GM21360 (cell line): ENCODE data around the gene CORO1C.
"Not testable (repeated sequence)": the region's sequence is repeated elsewhere in the genome, so short reads cannot be mapped to it uniquely, and the experiment has no call there.

Experiments used
- ATAC-seq: cut with Tn5 transposase; IDR thresholded peaks from one replicate; pipeline ENCODE4 v1.9.1; 2021; ENCODE audit warnings: mild to moderate bottlenecking, moderate library complexity; ENCODE audit not compliant: unreplicated experiment

The CORO1C gene

DNA sequence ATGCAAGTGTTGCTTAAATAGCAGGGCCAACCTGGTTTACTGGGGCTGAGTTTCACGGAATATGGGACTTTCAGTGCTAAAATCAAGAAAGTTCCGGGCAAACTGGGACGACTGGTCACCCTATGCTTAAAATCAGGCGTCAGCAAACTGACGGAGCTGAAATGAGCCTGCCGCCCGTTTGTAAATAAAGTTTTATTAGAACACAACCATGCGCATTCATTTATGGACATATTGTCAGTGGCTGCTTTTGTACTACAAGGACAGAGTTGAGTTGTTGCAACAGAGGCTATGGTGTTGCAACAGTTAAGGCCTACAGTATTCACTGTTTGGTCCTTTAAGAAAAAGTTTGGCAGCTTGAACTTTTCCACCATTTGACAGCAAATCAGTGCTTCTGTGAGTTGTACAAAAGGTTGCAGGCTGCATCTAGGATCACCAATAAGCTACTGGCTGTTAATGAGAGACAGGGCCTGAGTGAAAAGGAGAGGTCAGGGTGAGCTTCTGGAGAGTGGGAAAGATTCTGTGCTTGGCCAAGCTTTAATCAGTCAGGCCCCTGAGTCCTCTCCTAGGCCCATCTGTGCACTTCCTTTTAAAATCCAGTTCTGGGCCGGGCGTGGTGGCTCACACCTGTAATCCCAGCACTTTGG lies 111.0 kb downstream of the CORO1C start:
- no peak for ATAC-seq

DNA sequence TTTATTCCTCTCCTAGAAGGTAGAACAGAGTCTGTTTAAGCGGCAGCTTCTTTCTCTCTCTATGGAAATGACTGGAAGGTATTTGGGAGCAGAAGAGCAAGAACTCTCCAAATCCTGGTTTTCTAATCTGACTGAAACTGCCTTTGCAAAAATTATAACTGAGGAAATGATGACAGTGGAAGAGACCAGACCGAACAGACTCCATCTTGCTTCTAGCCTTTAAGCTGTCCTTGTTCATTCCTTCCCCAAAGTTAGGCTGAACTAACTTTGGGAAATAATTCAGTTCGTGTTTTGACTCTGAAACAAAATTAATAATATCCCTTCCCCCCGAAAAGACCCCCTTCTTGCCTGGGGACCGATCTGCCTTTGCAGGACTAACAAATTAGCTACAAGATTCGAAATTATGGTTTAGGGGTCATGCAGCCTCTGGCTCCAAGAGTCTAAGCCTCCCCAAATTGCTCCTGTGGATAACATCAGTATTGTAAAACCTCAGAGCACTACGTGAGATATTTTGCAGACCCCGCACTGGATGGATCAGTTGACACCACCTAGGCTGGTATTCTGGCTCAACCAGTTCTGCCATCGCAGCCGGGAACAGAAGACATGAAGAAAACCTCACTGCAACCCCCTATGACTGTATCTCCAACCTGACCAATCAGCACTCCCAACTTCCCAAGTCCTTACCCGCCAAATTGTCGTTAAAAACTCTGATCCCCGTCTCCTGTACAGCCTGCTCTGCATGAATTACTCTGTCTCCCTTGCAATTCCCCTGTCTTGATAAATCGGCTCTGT lies 111.8 kb downstream of the CORO1C start:
- ATAC-seq, result no peak

DNA sequence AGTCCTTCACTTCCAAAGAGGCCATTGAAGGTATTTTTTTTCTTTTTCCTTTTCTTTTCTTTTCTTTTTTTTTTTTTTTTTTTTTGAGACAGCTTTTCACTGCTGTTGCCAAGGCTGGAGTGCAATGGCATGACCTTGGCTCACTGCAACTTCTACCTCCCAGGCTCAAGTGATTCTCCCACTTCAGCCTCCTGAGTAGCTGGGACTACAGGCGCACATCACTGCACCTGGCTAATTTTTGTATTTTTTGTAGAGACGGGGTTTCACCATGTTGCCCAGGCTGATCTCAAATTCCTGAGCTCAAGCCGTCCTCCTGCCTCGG lies 112.4 kb downstream of the CORO1C start:
- ATAC-seq, result not testable (repeated sequence)

DNA sequence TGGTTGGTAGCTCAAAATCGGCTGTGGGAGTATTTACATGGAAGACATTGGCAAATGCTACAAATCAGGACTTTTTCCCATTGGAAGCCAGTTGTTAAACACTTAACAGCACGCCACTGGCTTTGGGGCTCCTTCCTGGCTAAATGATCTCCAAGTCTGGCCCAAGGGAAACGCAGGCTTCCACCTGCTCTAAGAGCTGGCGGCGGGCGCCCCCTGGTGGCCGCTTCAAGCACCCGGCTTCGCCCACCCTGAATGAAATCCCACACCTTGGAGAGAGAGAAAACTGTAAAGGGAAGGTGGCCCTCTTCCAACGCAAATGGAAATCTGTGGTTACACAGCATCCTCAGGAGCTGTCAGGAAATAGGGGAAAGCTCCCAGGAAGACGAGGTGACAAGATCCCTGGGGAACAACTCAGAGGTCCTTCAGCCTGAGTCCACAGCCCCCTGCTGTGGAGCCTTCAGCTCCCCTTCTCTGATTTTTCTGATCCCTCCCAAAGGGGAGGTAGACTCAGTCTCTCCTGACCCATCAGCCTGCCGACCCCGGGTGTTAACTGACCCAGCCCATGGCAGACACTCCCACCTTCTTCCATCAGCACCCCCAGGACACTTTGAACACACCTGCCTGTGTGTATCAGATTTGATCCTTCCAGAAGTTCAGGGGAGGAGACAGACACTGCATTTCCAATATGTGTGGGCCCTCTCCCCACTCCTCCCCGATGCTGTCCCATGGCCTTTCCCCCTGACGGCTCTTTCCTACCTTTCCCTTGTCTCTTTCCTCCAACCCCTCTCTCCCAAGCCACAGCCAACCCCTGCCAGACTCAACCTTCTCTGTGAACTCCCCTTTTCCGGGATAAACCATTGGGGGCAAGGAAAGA lies 113.0 kb downstream of the CORO1C start:
- ATAC-seq, result peak; percentile 49

DNA sequence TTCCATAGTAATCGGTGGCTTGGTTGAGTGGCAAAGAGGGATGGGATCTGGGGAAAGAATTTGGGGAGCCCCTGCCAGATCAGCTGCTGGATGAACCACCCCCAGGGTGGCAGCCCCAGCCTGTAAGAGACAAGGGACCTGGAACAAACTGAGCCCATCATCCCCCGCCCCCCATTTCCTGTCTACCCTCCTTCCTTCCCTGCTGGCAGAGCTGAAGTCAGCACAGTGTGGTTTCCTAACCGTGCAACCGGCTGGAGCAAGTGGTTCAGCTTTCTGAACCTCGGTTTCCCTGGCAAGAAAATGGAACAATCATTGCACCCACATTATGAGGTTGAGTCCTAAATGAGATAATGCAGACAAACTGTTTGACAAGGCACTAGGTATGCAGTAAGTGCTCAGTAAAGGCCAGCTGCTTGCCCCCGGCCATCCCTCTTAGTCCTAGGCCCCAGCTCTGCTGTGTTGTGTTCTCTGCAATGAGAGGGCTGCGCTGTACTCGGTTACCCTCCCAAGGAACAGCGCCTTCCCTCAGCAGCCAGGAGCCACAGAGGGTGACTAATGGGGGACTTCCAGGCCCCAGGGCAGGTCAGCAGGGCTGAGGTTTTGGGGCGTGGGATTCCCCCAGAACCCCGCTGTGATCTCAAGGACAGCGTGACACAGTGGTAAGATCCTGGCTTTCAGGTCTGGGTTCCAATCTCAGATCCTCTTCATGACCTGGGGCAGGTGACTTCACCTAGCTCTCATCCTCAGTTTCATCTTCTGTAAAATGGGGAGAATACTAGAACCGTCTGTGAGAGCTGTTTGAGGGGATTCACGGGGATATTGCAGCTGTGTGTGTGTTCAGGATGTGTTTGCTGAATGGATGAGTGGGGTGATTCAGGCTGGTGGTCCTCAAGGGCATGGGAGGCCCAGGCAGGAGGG lies 114.1 kb downstream of the CORO1C start:
- ATAC-seq, result peak; percentile 83

DNA sequence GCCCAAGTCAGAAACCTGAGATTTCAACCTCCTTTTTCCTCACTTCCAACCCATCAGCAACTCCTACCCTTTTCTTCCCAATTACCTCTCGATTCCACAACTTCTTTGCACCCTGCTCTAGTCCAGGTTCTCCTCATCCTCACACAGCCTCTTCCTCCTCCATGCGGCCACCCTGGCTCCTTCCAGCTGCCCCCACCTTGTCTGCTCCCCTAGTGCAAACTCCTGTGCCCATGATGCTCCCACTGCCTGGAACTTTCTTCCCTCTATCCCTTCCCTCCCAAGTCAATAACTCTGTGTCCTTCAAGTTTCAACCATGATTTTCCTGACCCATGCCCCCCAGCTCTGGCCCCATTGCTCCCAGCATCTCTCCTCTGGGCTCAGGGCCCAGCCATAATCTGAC lies 115.0 kb downstream of the CORO1C start:
- no peak for ATAC-seq

DNA sequence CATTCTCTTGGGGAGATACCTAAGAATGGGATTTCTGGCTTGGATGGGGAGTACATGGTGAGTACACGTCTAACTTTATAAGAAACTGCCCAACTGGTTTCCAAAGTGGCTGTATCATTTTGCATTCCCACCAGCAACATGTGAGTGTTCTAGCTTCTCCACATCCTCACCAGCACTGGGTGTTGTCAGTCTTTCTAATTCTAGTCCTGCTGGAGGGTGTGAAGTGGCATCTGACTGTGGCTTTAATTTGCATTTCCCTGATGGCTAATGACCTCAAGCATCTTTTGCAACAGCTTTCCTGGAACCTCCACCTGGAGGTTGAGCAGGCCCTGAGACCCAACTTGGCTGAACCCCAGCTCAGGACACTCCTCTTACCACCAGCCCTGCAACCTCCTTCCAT lies 115.4 kb downstream of the CORO1C start:
- no peak for ATAC-seq

DNA sequence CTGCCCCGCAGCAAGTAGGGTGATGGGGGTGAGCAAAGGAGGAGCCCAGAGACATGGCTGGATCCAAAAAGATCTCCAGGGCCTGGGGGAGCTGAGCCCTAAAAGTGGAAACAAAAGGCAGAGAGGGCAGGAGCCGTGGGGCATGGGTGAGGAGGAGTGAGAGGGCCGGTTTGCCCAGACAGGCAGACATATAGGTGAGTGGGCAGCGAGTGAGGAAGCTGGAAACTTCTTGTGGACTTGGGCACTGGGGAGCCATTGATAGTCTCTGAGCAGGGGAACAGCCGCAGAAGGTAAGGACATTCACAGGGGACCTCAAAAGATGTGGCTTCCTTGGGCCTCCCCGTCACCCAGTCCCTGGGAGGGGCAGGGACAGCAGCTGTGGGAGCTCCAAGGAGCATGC lies 116.7 kb downstream of the CORO1C start:
- no peak for ATAC-seq

DNA sequence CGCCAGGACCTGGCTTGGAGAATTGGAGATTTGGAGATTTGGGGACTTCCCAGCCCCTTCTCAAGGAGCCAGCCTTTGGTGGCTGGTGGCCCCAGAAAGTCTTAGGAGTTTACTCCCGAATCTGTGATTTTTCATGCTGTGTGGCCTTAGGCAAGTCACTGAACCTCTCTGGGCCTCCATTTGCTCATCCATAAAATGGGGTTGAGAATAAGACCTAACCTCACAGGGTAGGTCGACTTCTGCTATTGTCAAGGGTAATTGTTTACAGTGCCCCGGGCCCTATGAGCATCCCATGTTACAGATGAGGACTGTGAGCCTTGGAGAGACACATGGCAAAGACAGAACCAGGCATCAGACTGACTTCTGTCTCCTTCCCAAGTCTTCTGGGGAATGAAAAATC lies 117.3 kb downstream of the CORO1C start:
- no peak for ATAC-seq

DNA sequence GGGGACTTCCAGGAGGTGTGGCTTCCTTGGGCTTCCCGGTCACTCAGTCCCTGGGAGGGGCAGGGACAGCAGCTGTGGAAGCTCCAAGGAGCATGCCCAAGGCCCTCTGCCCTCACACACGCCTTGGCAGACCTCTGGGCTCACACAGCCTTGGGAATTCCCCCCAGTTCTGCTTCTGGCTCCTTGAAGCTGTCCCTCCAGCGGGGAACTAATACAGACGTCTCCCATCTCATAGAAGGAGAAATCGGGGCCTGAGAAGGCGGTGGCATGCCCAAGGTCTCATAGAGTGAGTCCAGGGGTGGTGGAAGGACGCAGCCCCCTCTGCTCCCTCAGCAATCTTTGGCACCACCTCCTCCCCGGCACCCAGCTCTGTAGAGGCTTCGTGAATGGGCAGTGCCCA lies 117.8 kb downstream of the CORO1C start:
- ATAC-seq, result no peak

DNA sequence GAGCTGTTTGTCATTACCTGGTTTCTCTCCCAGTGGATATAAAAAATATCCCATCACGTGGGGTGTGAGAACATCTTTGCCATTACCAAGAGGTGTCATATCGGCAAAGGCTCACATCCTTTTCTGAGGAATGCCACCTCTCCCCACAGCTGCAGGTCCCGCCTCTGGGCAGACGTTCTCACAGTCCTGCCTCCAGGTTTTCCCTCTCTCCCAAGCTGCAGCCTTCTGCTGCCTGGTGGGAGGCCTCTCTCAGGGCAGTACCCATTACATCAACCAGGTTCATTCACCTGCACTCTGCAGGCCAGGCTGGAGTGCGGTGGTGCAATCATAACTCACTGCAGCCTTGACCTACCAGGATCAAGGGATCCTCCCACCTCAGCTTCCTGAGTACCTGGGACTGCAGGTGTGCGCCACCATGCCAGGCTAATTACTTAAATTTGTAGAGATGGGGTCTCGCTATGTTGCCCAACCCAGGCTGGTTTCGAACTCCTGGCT lies 118.5 kb downstream of the CORO1C start:
- no peak for ATAC-seq

DNA sequence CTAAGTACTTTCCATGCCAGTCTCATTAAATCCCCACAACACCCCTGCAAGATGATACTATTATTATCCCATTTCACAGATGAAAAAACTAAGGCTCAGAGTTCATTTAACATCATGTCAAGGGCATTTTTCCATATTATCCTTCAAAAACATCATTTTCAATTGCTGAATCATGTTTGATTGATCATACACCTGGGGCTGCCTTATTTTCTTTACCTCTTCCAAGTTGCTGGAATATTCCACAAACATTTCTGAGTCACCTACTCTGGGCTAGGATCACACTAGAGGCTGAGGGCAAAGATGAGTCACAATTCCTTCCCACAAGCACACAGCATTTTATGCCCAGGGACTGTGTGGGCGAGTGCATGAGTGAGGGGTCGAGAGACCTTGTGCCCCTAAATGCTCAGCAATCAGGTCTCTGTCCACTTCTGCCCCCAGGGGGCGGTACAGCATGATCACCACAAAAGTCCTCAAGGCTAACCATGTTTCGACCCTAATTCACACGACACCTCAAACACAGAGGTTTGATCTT lies 119.4 kb downstream of the CORO1C start:
- ATAC-seq, result no peak

DNA sequence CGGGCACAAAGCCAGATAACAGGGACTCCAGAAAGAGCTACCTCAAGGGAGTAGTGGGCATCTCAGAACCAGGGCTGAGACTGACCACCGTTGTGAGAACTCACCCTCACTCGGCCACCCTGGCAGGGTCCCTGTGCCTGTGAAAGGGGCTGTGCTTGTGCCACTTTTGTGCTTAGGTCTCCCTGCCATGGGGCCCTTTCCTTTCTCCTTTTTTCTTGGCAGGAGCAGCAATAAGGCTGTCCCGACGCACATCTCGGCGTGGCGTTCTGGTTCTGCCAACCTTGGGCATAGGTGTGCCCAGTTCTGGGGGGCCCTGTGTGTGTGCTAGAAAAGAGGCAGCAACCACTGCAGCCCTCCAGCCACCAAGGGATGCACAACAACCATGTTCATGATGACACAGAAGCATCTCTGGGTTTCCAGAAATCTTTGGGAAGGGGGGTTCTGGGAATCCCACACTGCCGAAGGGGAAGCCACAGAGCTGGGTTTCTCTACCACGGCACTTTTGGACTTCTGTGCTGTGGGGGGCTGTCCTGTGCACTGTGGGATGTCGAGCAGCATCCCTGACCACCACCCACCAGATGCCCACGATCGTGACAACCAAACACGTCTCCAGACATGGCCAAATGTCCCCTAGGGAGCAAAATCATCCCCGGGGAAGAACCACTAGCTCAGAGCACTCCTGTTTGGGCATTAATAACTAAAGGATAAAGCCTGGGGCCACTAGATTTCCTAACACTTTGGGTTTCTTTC lies 120.3 kb downstream of the CORO1C start:
- ATAC-seq, result no peak

DNA sequence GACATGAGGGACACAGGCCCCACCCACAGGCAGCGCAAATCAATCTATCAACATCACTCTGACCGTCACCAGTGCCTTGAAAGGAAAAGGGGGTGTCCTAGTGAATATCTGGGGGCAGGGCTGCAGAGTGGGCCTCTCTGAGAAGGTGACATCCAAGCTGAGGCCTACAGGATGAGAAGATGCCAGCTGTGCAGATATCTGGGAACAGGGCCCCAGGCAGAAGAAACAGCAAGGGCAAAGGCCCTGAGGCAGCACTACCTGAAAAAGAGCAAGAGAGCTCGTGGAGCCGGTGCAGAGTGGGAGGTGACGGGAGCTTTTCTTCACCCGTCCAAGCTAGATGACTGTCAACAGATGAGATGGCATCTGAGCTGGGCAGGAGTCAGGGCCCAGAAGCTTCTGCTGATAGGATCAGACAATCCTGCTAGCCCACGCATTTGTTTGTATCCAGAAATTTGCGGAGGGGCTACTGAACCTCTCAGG lies 120.9 kb downstream of the CORO1C start:
- ATAC-seq, result no peak

DNA sequence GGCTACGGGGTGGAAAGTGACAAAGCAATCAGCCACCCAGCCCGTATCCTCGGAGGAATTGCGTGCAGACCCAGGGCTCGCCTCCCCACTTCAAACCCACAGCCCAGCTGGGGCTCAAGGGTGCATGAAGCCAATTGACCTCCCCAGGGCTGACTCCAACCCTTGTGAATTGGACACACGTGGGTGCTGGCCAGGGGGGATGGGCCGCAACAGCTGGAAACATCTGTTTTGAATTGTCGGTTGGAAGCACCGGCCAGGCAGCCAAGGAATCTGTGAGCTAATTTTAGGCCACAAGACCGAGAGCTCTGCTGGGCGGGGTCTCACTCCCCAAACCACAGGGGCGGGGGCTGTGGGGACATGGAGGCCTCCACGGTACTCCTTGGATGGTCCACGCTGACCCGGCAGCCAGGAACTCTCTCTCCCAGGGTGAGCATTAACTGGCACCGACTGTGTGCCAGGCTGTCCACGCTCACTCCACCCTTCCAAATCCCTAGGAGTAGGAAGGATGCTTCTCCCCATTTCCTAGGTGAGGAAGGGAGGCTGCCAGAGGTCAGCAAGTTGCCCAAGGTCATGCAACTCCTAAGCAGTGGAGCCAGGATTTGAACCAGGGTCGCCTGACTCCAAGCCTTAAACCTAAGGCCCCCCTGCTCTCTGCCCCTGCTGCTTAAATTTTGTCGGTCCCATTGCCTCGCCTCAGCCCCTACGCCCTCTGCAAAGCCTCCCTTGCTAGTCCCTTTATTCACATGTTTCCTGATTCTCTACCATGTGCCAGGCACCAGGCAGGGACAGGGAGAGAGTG lies 121.6 kb downstream of the CORO1C start:
- ATAC-seq, result no peak

DNA sequence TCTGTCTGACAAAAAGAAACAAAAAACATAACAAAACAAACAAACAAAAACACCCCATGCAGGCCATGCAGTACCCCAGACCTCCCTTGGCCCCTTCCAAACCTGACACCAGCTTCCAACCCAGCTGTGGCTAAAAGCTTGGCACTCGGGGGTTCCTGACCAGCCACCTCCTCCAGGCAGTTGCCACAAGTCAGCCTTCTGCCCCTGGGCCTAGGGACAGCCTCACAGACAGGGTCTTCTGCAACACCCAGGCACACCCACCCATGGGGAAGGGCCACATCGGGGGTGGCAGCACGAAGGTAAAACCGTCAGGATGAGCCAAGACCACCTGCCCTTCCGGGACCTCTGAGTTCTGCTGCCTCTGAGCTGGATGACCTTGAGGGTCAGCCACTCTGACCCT lies 122.7 kb downstream of the CORO1C start:
- ATAC-seq, result no peak

DNA sequence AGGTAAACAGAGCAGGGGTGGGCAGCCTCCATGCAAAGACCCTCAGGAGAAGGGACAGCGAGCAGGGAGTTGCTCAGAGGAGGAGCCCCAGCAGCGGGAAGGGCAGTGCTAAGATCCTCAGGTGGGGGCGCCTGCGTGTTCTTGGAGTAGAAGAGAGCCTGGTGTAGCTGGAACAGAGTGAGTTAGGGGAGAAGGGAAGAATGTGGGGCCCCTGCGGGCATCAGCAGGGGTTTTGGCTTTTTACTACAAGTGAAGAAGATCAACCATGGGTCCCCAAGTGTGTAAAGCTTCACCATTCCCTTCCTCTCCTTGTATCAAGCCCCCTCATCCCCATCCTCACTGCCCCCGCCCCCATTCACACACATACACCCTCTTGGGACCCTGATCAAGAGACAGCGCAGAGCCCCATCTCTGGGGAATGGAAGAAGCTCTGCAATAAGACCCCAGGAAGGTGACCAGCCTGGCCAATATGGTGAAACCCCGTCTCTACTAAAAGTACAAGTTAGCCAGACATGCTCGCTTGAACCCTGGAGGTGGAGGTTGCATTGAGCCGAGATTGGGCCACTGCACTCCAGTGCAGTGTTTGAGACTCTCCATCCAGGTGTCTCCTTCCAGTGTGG lies 123.2 kb downstream of the CORO1C start:
- ATAC-seq, result no peak

DNA sequence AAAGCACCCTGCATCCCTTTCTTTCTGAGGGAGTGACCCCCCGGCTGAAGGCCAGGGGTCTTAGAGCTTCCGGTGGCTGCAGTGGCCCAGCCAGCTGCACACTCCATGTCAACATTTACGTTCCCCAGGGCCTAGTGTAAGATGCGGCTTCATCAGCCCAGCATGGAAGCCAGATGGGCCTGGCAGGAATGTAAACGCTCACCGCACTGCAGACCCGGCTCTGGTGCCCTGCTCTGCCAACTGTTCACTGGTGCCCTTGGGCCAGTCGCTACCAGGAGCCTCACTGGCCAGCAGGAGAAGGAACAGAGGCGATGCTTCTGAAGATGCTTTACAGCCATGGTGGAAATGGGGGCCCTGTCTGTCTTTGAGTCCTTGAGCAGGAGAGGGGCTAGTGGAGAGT lies 124.8 kb downstream of the CORO1C start:
- no peak for ATAC-seq
